ENCODE data around the gene GNA12. TPM values are rescaled to one million over a fixed set of nuclear protein-coding genes. Genes with fewer than 3 reads are reported as not detected.

The GNA12 gene
- total RNA-seq, 2 donors from 2014 or later = 12.2 to 17.5 TPM

- no peak overlapping the region for H3K4me3 ChIP-seq
- TF ChIP-seq CTCF (IDR thresholded peaks at IDR 0.05) (no peak), POLR2A (IDR thresholded peaks at IDR 0.05) (no peak)
- ATAC-seq = no peak
- intact Hi-C loops (cut with DNase I) = no loop called here
- DNase-seq = no peak
- no peaks in the 10 kb centered on the region for H3K27me3 ChIP-seq
- no peak overlapping the region for H3K27ac ChIP-seq
- WGBS, 2 donors = 88 to 93% methylated on average over 33 to 34 of the region's 34 CpGs
- H3K9me3 ChIP-seq = no peaks in the 10 kb centered on the region
- peaks cover 11% of the 10 kb centered on the region for H3K4me1 ChIP-seq
- H3K36me3 ChIP-seq (replicated peaks in 1 of 2; ENCODE audit: insufficient read depth in 1 of 2, low read depth in 2 of 2) = no peaks in the 10 kb centered on the region
Observed at GRCh38 chr7:2718296-2718965, 125.7 kb downstream of the GNA12 start.

GRCh38 chr7:2717293-2718261 is 126.5 kb downstream of the GNA12 start:
- intact Hi-C loops (cut with DNase I) = no loop called here
- Histone ChIP-seq H3K9me3 (no peaks in the 10 kb centered on the region), H3K27ac (peak overlapping the region in 2 of 4 donors; percentile 34 to 42), H3K4me3 (no peak overlapping the region), H3K4me1 (peaks cover 11% of the 10 kb centered on the region), H3K27me3 (no peaks in the 10 kb centered on the region), H3K36me3 (replicated peaks in 1 of 2; ENCODE audit: insufficient read depth in 1 of 2, low read depth in 2 of 2) (no peaks in the 10 kb centered on the region)
- peak in 2 of 4 donors; percentile 32 to 40 for DNase-seq
- peak; percentile 61 for ATAC-seq
- TF ChIP-seq CTCF (IDR thresholded peaks at IDR 0.05) = no peak
- no peak for TF ChIP-seq POLR2A (IDR thresholded peaks at IDR 0.05)
- WGBS, 2 donors = 59 to 79% methylated on average over 39 to 47 of the region's 47 CpGs

- intact Hi-C loops (cut with DNase I) = no loop called here
- TF ChIP-seq POLR2A (IDR thresholded peaks at IDR 0.05) = no peak
- TF ChIP-seq CTCF (IDR thresholded peaks at IDR 0.05) = no peak
- Histone ChIP-seq H3K36me3 (replicated peaks in 1 of 2; ENCODE audit: insufficient read depth in 1 of 2, low read depth in 2 of 2) (no peaks in the 10 kb centered on the region), H3K4me3 (no peak overlapping the region), H3K27ac (peak overlapping the region in 2 of 4 donors; percentile 34 to 42), H3K4me1 (peaks cover 11% of the 10 kb centered on the region), H3K9me3 (no peaks in the 10 kb centered on the region), H3K27me3 (no peaks in the 10 kb centered on the region)
- no peak for DNase-seq
- WGBS, 2 donors = 79 to 82% methylated on average over 18 to 20 of the region's 20 CpGs
- no peak for ATAC-seq
Observed at GRCh38 chr7:2716906-2717292, 127.2 kb downstream of the GNA12 start.

- H3K27ac ChIP-seq = no peak overlapping the region
- no peak for ATAC-seq
Observed at GRCh38 chr7:2716488-2716887, 127.6 kb downstream of the GNA12 start.

More at GRCh38 chr7:2716488-2716887, 127.6 kb downstream of the GNA12 start:
- DNase-seq = no peak
- intact Hi-C loops (cut with DNase I) = no loop called here
- peaks cover 11% of the 10 kb centered on the region for H3K4me1 ChIP-seq
- no peak overlapping the region for H3K4me3 ChIP-seq
- no peaks in the 10 kb centered on the region for H3K36me3 ChIP-seq (replicated peaks in 1 of 2; ENCODE audit: insufficient read depth in 1 of 2, low read depth in 2 of 2)
- H3K27me3 ChIP-seq = no peaks in the 10 kb centered on the region
- no peak for TF ChIP-seq POLR2A (IDR thresholded peaks at IDR 0.05)
- TF ChIP-seq CTCF (IDR thresholded peaks at IDR 0.05) = no peak
- H3K9me3 ChIP-seq = no peaks in the 10 kb centered on the region
- 93% methylated on average over 11 of the region's 11 CpGs for WGBS, 2 donors
